ENCODE data around the gene NCOR1.
"Not testable (repeated sequence)": the region's sequence is repeated elsewhere in the genome, so short reads cannot be mapped to it uniquely, and the experiment has no call there.

Gene NCOR1

DNA sequence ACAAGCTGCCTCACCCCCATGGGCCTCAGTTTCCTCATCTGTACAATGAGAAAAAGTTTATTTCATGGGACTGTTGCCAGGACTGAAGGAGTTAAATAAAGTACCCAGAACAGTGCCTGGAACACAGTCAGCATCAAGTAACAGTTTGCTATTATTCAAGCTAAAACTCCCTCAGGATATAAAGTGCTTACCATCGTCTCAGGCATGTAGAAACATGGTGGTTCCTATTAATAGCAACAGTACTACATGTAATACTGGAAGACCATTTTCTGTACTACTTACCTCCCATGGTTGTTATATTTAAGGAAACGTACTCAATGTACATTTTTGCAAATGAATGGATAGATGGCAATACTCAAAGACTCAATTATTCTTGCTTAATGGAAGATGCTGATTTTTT, 93.4 kb downstream of the NCOR1 start:
- Histone ChIP-seq H3K4me3 (ENCODE audit: extremely low read depth, insufficient read depth, low read length, poor library complexity, severe bottlenecking) (no peak overlapping the region), H3K36me3 (ENCODE audit: control insufficient read depth, insufficient read depth, low read length) (peaks cover 83% of the 10 kb centered on the region), H3K9me3 (ENCODE audit: control insufficient read depth, low read length) (no peaks in the 10 kb centered on the region), H3K27ac (ENCODE audit: low read depth, low read length, severe bottlenecking) (no peak overlapping the region), H3K4me1 (ENCODE audit: control insufficient read depth, insufficient read depth, low read length, poor library complexity, severe bottlenecking) (no peaks in the 10 kb centered on the region)
- WGBS, 2 experiments (ENCODE audit: insufficient coverage in 2 of 2) = no CpG with 5 or more reads among the region's 2 CpGs

- 96 to 100% methylated on average over 9 of the region's 11 CpGs for WGBS, 2 experiments (ENCODE audit: insufficient coverage in 2 of 2)
- Histone ChIP-seq H3K36me3 (ENCODE audit: control insufficient read depth, insufficient read depth, low read length) (peaks cover 84% of the 10 kb centered on the region), H3K4me3 (ENCODE audit: extremely low read depth, insufficient read depth, low read length, poor library complexity, severe bottlenecking) (no peak overlapping the region), H3K27ac (ENCODE audit: low read depth, low read length, severe bottlenecking) (no peak overlapping the region), H3K9me3 (ENCODE audit: control insufficient read depth, low read length) (peaks cover 5% of the 10 kb centered on the region), H3K4me1 (ENCODE audit: control insufficient read depth, insufficient read depth, low read length, poor library complexity, severe bottlenecking) (no peaks in the 10 kb centered on the region)
Observed at GRCh38 chr17:16120937-16121336, 94.4 kb downstream of the NCOR1 start.

GRCh38 chr17:16117149-16117548, 98.2 kb downstream of the NCOR1 start:
- Histone ChIP-seq H3K9me3 (ENCODE audit: control insufficient read depth, low read length) (peaks cover 23% of the 10 kb centered on the region), H3K27ac (ENCODE audit: low read depth, low read length, severe bottlenecking) (no peak overlapping the region), H3K36me3 (ENCODE audit: control insufficient read depth, insufficient read depth, low read length) (peaks cover 94% of the 10 kb centered on the region), H3K4me1 (ENCODE audit: control insufficient read depth, insufficient read depth, low read length, poor library complexity, severe bottlenecking) (no peaks in the 10 kb centered on the region), H3K4me3 (ENCODE audit: extremely low read depth, insufficient read depth, low read length, poor library complexity, severe bottlenecking) (no peak overlapping the region)
- WGBS, 2 experiments (ENCODE audit: insufficient coverage in 2 of 2) = 100% methylated on average over 1 of the region's 2 CpGs

DNA sequence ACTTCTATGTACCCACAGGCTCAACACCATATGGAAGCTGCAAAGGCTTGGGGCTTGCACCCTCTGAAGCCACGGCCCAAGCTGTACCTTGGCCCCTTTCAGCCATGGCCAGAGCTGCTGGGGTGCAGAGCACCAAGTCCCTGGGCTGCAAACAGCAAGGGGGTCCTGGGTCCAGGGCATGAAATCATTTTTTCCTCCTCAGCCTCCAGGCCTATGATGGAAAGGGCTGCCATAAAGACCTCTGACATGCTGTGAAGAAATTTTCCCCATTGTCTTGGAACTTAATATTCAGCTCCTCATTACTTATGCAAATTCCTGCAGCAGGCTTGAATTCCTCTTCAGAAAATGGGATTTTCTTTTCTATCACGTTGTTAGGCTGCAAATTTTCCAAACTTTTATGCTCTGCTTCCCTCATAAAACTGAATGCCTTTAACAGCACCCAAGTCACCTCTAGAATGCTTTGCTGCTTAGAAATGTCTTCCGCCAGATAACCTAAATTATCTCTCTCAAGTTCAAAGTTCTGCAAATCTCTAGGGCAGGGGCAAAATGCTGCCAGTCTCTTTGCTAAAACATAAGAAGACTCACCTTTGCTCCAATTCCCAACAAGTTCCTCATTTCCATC, 100.1 kb downstream of the NCOR1 start:
- H3K4me3 ChIP-seq (ENCODE audit: extremely low read depth, insufficient read depth, low read length, poor library complexity, severe bottlenecking); H3K4me1 ChIP-seq (ENCODE audit: control insufficient read depth, insufficient read depth, low read length, poor library complexity, severe bottlenecking); H3K27ac ChIP-seq (ENCODE audit: low read depth, low read length, severe bottlenecking): not testable (repeated sequence)
- peaks cover 23% of the 10 kb centered on the region for H3K9me3 ChIP-seq (ENCODE audit: control insufficient read depth, low read length)
- H3K36me3 ChIP-seq (ENCODE audit: control insufficient read depth, insufficient read depth, low read length) = peaks cover 78% of the 10 kb centered on the region
- 90 to 94% methylated on average over 3 of the region's 3 CpGs for WGBS, 2 experiments (ENCODE audit: insufficient coverage in 2 of 2)

- peaks cover 61% of the 10 kb centered on the region for H3K36me3 ChIP-seq (ENCODE audit: control insufficient read depth, insufficient read depth, low read length)
- WGBS, 2 experiments (ENCODE audit: insufficient coverage in 2 of 2) = 86% methylated on average over 1 of the region's 4 CpGs; no CpG with 5 or more reads in 1 of the 2 experiments
- H3K27ac ChIP-seq (ENCODE audit: low read depth, low read length, severe bottlenecking) = no peak overlapping the region
- H3K4me1 ChIP-seq (ENCODE audit: control insufficient read depth, insufficient read depth, low read length, poor library complexity, severe bottlenecking) = no peaks in the 10 kb centered on the region
- no peaks in the 10 kb centered on the region for H3K9me3 ChIP-seq (ENCODE audit: control insufficient read depth, low read length)
- no peak overlapping the region for H3K4me3 ChIP-seq (ENCODE audit: extremely low read depth, insufficient read depth, low read length, poor library complexity, severe bottlenecking)
Observed at GRCh38 chr17:16108871-16109270, 106.5 kb downstream of the NCOR1 start.

- no peaks in the 10 kb centered on the region for H3K4me1 ChIP-seq (ENCODE audit: control insufficient read depth, insufficient read depth, low read length, poor library complexity, severe bottlenecking)
- H3K36me3 ChIP-seq (ENCODE audit: control insufficient read depth, insufficient read depth, low read length) = peaks cover 61% of the 10 kb centered on the region
- no peak overlapping the region for H3K27ac ChIP-seq (ENCODE audit: low read depth, low read length, severe bottlenecking)
- H3K9me3 ChIP-seq (ENCODE audit: control insufficient read depth, low read length) = no peaks in the 10 kb centered on the region
- no peak overlapping the region for H3K4me3 ChIP-seq (ENCODE audit: extremely low read depth, insufficient read depth, low read length, poor library complexity, severe bottlenecking)
- WGBS, 2 experiments (ENCODE audit: insufficient coverage in 2 of 2) = no CpG with 5 or more reads among the region's 1 CpG
Observed at GRCh38 chr17:16108386-16108785, 106.9 kb downstream of the NCOR1 start.

DNA sequence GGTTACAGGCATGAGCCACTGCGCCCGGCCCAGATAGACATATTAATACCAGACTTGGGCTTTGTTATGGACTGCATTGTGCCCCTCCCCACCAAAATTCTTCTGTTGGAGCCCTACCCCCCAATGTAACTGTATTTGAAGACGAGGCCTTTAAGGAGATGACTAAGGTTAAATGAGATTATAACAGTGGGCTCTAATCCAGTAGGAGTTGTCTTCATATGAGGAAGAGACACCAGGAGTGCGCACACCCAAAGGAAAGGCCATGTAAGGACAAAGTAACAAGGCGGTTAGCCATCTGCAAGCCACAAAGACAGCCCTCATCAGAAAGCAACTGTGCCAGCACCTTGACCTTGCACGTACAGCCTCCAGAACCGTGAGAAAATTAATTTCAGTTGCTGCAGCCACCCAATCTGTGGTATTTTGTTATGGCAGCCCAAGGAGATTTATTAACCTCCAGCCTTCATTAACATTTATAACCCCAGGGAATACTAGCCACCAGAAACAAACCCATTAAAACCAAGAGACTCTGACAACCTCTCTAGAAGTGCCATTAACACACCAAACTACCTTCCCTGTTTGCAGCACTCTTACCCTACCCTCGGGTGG, 108.1 kb downstream of the NCOR1 start:
- H3K4me1 ChIP-seq (ENCODE audit: control insufficient read depth, insufficient read depth, low read length, poor library complexity, severe bottlenecking) = no peaks in the 10 kb centered on the region
- H3K9me3 ChIP-seq (ENCODE audit: control insufficient read depth, low read length) = no peaks in the 10 kb centered on the region
- H3K27ac ChIP-seq (ENCODE audit: low read depth, low read length, severe bottlenecking) = no peak overlapping the region
- H3K36me3 ChIP-seq (ENCODE audit: control insufficient read depth, insufficient read depth, low read length) = peaks cover 56% of the 10 kb centered on the region
- WGBS, 2 experiments (ENCODE audit: insufficient coverage in 2 of 2) = 98 to 100% methylated on average over 4 to 5 of the region's 8 CpGs
- H3K4me3 ChIP-seq (ENCODE audit: extremely low read depth, insufficient read depth, low read length, poor library complexity, severe bottlenecking) = no peak overlapping the region

DNA sequence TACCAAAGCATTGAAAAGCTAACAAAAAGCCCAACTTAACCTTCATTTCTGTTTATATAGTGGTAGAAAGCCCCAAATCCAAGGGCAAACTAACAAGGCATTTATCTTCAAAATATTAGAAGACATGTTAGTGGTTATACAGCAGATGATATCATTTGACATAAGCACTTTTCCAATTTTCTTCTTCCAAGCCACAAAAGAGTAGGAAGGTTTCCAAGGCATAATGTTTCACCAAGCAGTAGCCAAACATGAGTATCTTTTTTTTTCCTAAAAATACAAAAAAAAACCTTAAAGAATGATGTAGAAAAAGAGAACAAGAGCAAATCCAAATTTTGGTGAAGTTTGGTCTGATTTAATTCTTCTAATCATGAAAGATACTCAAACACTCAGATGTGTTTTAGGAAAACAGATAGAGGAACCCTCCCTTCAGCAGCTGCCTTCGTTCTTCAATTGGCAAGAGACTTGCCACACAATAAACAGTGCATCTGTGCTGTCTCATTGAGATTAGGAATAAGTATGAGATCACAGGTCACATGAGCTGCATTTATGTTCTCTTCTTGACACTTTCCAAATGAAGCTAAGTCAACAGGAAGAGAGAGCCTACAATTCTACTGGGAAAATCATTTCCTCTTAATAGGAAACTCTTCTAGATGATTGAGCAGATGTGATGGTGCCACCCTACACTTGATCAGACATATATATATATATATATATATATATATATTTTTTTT, 109.0 kb downstream of the NCOR1 start:
- Histone ChIP-seq H3K36me3 (ENCODE audit: control insufficient read depth, insufficient read depth, low read length) (peaks cover 65% of the 10 kb centered on the region), H3K4me3 (ENCODE audit: extremely low read depth, insufficient read depth, low read length, poor library complexity, severe bottlenecking) (no peak overlapping the region), H3K27ac (ENCODE audit: low read depth, low read length, severe bottlenecking) (no peak overlapping the region), H3K9me3 (ENCODE audit: control insufficient read depth, low read length) (no peaks in the 10 kb centered on the region), H3K4me1 (ENCODE audit: control insufficient read depth, insufficient read depth, low read length, poor library complexity, severe bottlenecking) (no peaks in the 10 kb centered on the region)
- WGBS, 2 experiments (ENCODE audit: insufficient coverage in 2 of 2) = 86 to 100% methylated on average over 1 of the region's 1 CpG

- no peaks in the 10 kb centered on the region for H3K9me3 ChIP-seq (ENCODE audit: control insufficient read depth, low read length)
- no peaks in the 10 kb centered on the region for H3K4me1 ChIP-seq (ENCODE audit: control insufficient read depth, insufficient read depth, low read length, poor library complexity, severe bottlenecking)
- no peak overlapping the region for H3K27ac ChIP-seq (ENCODE audit: low read depth, low read length, severe bottlenecking)
- peaks cover 72% of the 10 kb centered on the region for H3K36me3 ChIP-seq (ENCODE audit: control insufficient read depth, insufficient read depth, low read length)
- 92 to 100% methylated on average over 2 to 3 of the region's 4 CpGs for WGBS, 2 experiments (ENCODE audit: insufficient coverage in 2 of 2)
- H3K4me3 ChIP-seq (ENCODE audit: extremely low read depth, insufficient read depth, low read length, poor library complexity, severe bottlenecking) = no peak overlapping the region
Observed at GRCh38 chr17:16104189-16104588, 111.1 kb downstream of the NCOR1 start.

GRCh38 chr17:16101440-16101839, 113.9 kb downstream of the NCOR1 start:
- Histone ChIP-seq H3K9me3 (ENCODE audit: control insufficient read depth, low read length) (peaks cover 3% of the 10 kb centered on the region), H3K4me3 (ENCODE audit: extremely low read depth, insufficient read depth, low read length, poor library complexity, severe bottlenecking) (no peak overlapping the region), H3K27ac (ENCODE audit: low read depth, low read length, severe bottlenecking) (peak overlapping the region; percentile 10), H3K36me3 (ENCODE audit: control insufficient read depth, insufficient read depth, low read length) (peaks cover 82% of the 10 kb centered on the region), H3K4me1 (ENCODE audit: control insufficient read depth, insufficient read depth, low read length, poor library complexity, severe bottlenecking) (no peaks in the 10 kb centered on the region)
- WGBS, 2 experiments (ENCODE audit: insufficient coverage in 2 of 2) = 91 to 100% methylated on average over 3 to 5 of the region's 6 CpGs

Measured in mesodermal cell (in vitro differentiated cells).